ENCODE data around the gene C10orf88.
"Not testable (repeated sequence)": the region's sequence is repeated elsewhere in the genome, so short reads cannot be mapped to it uniquely, and the experiment has no call there.

Gene C10orf88

GRCh38 chr10:122957474-122957873, 3.4 kb upstream of the C10orf88 start:
- peak; percentile 76 for DNase-seq

GRCh38 chr10:122955892-122956291, 1.9 kb upstream of the C10orf88 start:
- no peak for DNase-seq

DNA sequence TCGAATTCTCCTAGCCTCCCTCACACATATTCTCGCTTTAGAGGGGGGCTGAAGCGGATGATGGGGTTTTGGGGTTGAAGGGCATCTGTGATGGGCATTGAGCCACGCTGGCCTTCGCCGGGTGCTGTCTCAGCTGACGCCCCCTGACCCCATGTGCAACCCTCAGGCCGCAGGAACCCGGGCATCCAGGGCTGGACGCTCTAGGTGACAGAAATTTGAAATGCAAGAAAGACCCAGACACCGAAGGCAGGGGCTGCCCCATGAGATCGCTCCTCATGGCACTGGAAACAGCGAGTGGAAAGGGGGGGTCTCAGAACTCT, 664 bp upstream of the C10orf88 start:
- DNase-seq = no peak

DNA sequence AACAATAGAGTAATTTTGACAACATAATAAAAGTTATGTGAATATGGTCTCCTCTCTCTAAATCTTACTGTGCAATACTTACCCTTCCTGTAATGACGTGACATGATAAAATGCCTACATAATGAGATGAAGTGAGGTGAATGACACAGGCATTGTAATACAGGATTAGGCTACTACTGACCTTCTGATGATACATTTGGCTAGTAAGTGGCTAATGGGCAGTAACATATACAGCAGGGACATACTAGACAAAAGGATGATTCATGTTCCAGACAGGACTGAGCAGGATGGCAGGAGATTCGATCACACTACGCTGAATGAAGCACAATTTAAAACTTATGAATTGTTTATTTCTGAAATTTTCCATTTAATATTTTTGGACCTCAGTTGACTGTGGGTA, 4.7 kb downstream of the C10orf88 start:
- no peak for DNase-seq

DNA sequence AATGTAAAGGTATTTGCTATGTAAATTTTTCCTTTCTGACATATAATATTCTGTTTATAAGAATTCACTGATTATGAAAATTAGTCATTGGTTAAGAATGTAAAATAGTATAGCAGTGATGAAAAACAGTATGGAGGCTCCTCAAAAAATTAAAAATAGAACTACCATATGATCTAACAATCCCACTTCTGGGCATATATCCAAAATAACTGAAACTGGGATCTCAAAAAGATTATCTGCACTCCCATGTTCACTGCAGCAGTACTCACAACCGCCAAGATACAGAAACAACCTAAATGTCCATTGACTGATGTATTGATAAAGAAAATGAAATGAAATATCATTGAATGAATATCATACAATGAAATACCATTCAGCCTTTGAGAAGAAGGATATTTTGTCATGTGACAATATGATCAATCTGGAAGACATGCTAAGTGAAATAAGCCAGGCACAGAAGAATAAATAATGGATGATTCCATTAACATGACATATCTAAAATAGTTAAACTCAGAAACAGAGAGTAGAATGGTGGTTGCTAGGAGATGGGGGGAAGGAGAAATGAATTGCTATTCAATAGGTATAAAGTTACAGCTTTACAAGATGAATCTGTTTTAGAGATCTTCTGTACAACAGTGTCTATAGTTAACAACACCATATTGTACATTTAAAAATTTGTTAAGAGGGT, 14.0 kb downstream of the C10orf88 start:
- DNase-seq = peak; percentile 55

DNA sequence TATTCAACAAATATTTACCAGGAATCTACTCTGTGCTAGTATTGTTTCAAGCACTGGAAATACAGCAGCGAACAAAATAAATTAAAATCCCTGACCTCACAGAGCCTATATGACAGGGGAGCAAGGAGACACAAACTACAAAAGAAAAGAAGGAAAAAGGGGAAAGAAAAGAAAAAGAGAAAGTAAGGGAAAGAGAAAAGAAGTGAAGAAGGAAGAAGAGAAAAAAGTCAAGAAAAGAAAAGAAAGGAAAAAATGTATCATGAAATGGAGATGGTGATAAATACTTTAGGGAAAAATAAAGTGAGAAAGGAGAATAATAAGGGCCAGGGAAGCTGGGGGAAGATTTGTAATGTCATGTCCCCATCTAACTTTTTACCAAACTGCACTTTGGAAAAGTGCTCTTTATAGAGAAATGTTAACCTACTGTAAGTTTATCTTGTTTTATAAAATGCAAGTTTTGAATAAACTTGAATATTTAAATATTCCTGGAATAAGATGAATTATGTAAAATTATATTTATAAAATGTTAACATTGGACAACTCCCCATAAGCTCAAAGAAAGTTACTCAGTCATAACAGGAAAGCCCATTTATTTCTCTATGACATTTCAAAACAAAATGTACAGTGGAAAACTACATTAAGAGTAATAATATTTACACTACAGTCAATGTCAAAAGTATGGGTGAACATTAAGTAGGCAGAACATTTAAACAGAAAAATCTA, 14.7 kb downstream of the C10orf88 start:
- DNase-seq = no peak

GRCh38 chr10:122931088-122931906, 22.7 kb downstream of the C10orf88 start:
- DNase-seq = peak; percentile 20

DNA sequence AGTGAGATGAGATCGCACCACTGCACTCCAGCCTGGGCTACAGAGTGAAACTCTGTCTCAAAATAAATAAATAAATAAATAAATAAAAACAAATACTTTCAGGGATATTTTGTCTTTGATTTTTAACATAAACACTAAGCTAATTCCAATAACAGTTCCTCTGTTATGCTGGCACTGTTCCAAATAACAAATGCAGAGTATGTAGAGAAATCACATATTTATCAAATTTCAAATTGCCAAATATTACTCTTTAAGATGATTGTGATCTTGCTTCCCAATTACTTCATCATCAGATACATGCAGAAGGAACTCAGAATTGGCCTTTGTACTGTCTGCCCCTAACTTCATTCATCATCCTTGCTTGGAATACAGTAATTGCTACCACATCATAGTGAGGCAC, 23.9 kb downstream of the C10orf88 start:
- DNase-seq = no peak

DNA sequence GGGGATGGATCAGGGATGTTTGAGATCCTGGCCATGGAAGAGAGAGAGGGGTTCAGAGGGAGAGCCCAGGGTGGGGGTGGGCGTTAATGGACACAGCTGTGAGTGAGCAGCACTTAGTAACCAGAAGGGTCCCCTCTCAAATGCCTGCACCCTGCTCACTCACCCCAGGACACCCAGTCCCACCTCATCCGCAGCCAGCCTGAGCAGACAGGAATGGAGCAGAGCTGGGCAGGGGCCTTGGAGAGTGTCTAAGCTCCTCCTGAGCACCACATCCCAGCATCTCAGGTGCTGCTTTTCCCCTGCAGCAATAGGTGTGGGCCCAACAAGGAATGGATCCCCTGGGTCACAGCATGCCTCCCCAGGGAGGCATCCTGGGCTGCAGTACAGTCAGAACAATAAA, 38.3 kb downstream of the C10orf88 start:
- DNase-seq = no peak

- peak; percentile 22 for DNase-seq
Observed at GRCh38 chr10:122911889-122912484, 42.0 kb downstream of the C10orf88 start.

GRCh38 chr10:122910310-122910709, 43.7 kb downstream of the C10orf88 start, which contains the start of gene FAM24A:
Gene FAM24A, plus strand, starts transcription at chr10:122910610. Its CDS starts 1,025 bp downstream, at chr10:122911635.
- no peak for DNase-seq

DNA sequence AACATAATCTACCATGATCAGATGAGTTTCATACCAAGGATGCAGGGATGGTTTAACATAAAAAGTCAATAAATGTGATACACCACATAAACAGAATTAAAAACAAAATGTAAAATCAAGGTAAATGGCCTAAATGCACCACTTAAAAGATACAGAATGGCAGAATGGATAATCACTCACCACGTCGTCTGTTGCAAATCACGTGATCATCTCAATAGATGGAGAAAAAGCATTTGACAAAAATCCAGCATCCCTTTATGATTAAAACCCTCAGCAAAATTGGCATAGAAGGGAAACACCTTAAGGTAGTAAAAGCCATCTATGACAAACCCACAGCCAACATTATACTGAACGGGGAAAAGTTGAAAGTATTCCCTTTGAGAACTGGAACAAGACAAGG, 50.2 kb downstream of the C10orf88 start:
- not testable (repeated sequence) for DNase-seq

DNA sequence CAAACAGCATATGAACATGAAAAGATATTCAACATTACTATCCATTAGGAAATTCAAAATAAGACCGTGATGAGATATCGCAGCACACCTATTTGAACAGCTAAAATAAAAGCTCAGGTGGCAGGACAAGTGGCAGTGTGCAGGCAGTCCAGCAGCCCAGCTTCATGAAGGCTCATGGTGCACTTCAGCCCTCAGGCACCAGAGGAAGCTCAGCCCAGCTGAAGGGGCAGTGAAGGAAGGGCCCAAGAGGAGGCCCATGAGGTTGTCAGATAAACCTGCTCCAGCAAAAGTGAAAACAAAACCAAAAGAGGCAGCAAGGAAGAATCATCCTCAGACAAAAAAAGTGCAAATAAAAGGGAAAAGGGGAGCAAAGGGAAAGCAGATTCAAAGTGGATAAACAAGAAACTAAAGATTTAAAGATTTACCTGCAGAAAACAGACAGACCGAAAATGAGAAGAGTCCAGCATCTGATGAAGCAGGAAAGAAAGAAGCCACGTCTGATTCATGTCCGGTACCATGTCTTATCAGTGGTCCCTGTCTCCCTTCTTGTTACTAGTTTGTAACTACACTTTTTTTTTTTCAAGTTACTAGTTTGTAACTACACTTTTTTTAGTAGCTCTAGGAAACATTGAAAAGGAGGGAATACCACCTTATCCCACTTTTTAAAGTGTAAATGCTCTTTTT, 59.6 kb downstream of the C10orf88 start:
- DNase-seq = no peak

DNA sequence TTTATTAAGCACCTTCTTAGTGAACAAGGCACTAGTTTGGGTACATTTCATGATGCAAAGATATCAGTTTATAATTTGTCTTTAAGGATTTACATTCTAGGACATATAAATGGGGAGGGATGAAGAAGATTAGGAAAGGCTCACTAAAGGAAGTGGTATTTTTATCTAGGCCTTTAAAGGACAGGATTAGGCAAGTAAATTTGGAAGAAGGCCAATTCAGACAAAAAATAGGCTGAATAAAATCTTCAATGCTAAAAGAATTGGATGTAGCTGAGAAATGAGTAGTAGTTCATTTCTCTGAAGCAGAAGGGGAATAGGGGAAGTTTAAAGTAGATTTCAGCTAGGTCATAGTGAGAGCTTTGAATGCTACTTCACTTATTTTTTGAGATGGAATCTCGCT, 69.9 kb downstream of the C10orf88 start:
- DNase-seq = no peak

DNA sequence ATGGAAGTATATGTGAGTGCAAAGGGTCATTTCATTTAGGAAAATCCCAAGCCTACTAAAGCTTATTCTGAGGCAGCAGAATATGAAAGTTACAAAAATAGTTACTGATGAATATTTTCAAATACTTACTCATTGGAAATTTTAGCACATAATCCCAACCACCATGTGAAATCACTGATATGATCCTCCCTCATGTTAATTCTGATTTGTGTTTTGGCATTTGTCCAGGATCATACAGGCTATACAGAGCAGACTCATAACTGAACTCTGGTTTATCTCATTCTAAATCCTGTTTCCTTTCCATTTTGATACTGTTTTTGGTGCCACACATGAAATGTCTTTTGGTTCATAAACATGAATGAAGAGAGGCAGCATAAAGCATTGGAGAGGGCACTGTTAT, 71.3 kb downstream of the C10orf88 start:
- DNase-seq = no peak

Measured in NCI-H226 (cell line).